ENCODE data around the gene HLCS.

DNA sequence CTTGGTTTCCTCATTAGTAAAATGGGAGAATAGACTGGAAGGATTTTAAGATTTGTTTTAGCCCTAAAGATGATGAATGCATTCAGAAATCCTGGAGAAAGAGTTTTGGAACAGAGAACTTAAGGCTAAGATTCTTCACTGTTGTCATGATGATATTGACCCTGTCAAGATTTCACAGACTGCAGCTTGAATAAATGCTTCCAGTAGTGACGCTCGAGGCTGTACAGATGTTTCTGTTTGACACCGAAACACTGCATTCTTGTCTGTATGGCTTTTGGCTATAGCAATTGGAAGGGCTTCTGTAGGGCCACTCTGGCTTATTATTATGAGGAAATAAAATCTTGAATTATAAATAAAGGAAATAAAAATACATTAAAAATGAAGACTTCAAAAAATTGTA, 241.8 kb downstream of the HLCS start:
- TF ChIP-seq, protein P1, sequence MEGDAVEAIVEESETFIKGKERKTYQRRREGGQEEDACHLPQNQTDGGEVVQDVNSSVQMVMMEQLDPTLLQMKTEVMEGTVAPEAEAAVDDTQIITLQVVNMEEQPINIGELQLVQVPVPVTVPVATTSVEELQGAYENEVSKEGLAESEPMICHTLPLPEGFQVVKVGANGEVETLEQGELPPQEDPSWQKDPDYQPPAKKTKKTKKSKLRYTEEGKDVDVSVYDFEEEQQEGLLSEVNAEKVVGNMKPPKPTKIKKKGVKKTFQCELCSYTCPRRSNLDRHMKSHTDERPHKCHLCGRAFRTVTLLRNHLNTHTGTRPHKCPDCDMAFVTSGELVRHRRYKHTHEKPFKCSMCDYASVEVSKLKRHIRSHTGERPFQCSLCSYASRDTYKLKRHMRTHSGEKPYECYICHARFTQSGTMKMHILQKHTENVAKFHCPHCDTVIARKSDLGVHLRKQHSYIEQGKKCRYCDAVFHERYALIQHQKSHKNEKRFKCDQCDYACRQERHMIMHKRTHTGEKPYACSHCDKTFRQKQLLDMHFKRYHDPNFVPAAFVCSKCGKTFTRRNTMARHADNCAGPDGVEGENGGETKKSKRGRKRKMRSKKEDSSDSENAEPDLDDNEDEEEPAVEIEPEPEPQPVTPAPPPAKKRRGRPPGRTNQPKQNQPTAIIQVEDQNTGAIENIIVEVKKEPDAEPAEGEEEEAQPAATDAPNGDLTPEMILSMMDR (IDR thresholded peaks at IDR 0.05; ENCODE audit: low read length): no peak
- TF ChIP-seq EZH2 (optimal IDR thresholded peaks at IDR 0.05; ENCODE audit: low read depth, low read length) (no peak), EZH2phosphoT487 (IDR thresholded peaks at IDR 0.05; ENCODE audit: low read length) (no peak)
